Parietal lobe (tissue), 1 donor: ENCODE results near the gene CACNA1I. TPM values are rescaled to one million over a fixed set of nuclear protein-coding genes. Genes with fewer than 3 reads are reported as not detected.

ENCODE experiments used
- total RNA-seq: library from RNA; depleted of rRNA; stranded (reverse); fragments of >200 nt; gene quantifications from one replicate; pipeline ENCODE4 v1.2.3, GENCODE V29; 2014

Gene CACNA1I
- 13.5 TPM for total RNA-seq

GRCh38 chr22:39570665-39571064 is at the start of gene CACNA1I:
Gene CACNA1I, plus strand, starts transcription at chr22:39570753. Its CDS starts 0 bp downstream, at chr22:39570753.

GRCh38 chr22:39532215-39533073 is 38.1 kb upstream of the CACNA1I start, which contains the start of gene RPS19BP1:
Gene RPS19BP1, minus strand, starts transcription at chr22:39532748. Its CDS starts 10 bp downstream, at chr22:39532738.

Other genes with a start within 250 kb of the CACNA1I start
- gene SYNGR1, start 220.8 kb upstream of the CACNA1I start, total RNA-seq, result 68.9 TPM
- 35.4 TPM for gene TAB1, start 171.0 kb upstream of the CACNA1I start, total RNA-seq
- gene MGAT3, start 113.7 kb upstream of the CACNA1I start, total RNA-seq, result 26.6 TPM
- gene MIEF1, start 68.5 kb upstream of the CACNA1I start, total RNA-seq, result 21.6 TPM
- 122 TPM for gene ATF4, start 50.2 kb upstream of the CACNA1I start, total RNA-seq
- 30.4 TPM for gene RPS19BP1, start 38.0 kb upstream of the CACNA1I start, total RNA-seq